Fibroblast of upper back skin (primary cell): ENCODE measurements around the gene KLHL8.
"Not testable (repeated sequence)": the region's sequence is repeated elsewhere in the genome, so short reads cannot be mapped to it uniquely, and the experiment has no call there.

ENCODE experiments used
- DNase-seq: peaks from one replicate; pipeline ENCODE4 v3.0.0-alpha.2; 2013

The KLHL8 gene

DNA sequence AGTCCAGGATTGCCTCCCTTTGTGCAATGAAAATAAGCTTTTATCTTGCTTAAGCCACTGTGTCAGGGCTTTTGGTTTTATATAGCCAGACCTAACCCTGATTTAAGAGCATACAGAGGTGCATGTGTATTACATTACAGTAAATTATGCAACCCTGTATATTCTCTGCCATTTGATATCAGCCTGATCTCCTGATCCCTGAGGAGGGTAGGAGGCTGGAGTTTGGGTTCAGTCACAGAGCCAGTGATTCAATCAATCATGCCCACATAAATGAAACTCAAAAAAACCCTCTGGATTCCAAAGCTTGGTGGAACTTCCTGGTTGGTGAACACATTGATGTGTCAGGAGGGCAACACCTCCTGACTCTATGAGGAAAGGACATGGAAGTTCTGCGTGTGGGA lies 7.3 kb upstream of the KLHL8 start:
- DNase-seq, result no peak

GRCh38 chr4:87225936-87226335 lies 5.5 kb upstream of the KLHL8 start:
- DNase-seq, result no peak

GRCh38 chr4:87224141-87224923 lies 3.9 kb upstream of the KLHL8 start:
- DNase-seq, result no peak

GRCh38 chr4:87219632-87220093 lies 755 bp downstream of the KLHL8 start:
- peak; percentile 34 for DNase-seq

DNA sequence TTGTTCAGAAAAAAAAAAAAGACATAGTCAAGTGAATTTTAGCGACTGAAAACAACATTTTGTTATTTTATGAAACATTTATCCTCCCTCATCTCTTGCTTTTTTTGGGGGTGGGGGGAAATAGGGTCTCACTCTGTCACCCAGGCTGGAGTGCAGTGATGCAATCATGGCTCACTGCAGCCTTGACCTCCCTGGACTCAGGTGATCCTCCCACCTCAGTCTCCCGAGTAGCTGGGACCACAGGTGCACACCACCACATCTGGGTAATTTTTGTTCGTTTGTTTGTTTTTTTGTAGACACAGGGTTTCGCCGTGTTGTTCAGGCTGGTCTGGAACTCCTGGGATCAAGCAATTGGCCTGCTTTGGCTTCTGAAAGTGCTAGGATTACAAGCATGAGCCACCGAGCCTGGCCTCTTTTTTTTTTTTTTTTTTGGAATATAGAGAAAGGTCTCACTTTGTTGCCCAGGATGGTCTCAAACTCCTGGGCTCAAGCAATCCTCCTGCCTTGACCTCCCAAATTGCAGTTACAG lies 3.1 kb downstream of the KLHL8 start:
- not testable (repeated sequence) for DNase-seq

DNA sequence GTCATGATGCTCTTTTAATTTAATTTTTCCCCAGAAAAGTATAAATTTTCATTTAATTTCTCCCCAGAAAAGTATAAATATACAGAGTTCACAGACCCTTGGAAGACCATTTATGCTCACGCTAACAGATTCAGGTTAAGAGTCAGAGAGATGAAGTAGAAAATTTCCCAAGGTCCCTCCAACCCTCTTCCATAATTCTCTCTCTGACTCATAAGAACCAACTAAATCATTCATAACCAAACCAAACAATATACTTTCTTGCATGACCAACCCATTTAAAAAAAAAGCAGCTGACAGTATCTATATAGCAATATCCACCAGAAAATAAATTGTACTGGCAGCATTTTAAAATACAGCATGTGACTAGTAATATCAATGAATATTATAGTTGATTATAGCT lies 3.9 kb downstream of the KLHL8 start:
- no peak for DNase-seq

GRCh38 chr4:87213421-87214075 lies 6.9 kb downstream of the KLHL8 start:
- DNase-seq, result peak; percentile 22

- DNase-seq, result no peak
These were observed 9.0 kb downstream of the KLHL8 start for GRCh38 chr4:87211249-87211952.

GRCh38 chr4:87209696-87210095 lies 10.7 kb downstream of the KLHL8 start:
- no peak for DNase-seq

DNA sequence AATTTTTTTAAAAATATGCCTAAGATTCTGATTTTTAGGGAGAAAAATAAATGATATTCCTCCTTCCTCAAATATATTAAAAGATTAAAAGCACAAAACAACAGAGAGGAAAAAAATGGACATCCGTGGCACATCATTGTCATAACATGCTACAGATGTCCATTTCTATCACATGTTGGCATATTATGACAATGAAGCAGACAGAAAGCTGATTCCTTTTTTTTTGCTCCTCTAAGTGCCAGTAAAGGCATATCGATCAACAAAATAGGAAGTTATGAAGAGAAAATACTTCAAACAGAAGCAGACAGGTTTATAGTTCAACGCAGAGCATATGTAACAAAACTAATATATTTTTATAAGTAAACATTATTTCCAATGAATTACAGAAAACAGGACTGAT lies 11.2 kb downstream of the KLHL8 start:
- no peak for DNase-seq

DNA sequence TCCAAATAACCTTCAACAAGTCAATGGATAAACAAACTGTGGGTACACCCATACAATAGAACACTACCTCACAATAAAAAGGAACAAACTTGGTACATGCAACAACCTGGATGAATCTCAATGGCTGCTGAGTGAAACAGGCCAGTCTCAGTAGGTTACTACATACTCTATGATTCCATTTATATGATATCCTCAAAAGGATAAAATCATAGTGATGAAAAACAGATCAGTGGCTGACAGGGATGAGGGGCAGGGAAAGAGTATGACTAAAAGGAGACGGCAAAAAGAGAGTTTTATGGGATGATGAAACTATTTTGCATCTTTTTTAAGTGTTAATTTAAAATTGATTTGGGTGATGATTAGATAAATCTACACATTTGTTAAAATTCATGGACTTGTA lies 15.9 kb downstream of the KLHL8 start:
- no peak for DNase-seq

GRCh38 chr4:87196927-87197326 lies 23.5 kb downstream of the KLHL8 start:
- DNase-seq, result no peak

- DNase-seq, result no peak
These were observed 24.3 kb downstream of the KLHL8 start for GRCh38 chr4:87196146-87196545.

DNA sequence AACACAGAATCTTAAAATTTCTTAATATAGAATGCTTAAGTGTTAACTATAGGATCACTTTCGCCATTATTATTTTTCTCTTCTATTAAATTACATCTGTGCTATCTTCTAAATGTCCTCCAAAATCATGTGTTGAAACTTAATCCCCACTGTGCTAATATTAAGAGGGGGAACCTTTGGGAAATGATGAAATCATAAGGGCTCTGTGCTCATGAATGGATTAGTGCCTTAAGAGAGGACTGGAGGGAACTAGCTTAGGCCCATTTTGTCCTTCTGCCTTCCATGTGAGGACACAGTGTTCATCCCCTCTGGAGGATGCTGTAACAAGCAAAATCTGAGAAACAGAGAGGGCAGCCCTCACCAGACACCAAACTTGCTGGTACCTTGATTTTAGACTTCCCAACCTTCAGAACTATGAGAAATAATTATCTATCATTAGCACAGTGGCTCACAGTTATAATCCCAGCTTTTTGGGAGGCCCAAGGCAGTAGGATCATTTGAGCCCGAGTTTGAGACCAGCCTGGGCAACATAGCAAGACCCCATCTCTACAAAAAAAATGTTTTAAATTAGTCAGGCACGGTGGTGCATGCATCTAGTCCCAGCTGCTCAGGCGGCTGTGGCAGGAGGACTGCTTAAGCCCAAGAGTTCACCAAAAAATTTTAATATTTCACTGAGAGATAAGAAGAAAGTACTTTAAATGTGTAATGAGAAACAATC lies 26.3 kb downstream of the KLHL8 start:
- no peak for DNase-seq

- DNase-seq, result peak; percentile 34
These were observed 28.1 kb downstream of the KLHL8 start for GRCh38 chr4:87192145-87192919.

DNA sequence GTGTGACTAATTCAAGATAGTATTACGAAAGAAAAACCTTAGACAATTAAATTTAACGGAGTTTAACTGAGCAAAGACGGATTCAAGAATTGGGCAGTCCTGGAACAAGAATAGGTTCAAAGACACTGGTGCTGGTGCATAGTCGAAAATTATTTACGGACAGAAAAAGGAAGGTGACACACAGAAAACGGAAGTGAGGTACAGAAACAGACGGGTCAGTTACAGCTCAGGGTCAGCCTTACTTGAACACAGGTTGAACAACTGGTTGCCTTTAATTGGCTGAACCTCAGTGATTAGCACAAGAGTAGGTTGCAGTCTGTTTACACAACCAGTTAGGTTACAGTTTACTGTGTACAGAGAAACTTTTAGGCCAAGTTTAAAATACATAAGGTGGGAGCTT lies 31.5 kb downstream of the KLHL8 start:
- no peak for DNase-seq

- DNase-seq, result peak; percentile 75
These were observed 32.4 kb downstream of the KLHL8 start for GRCh38 chr4:87188048-87188447.

DNA sequence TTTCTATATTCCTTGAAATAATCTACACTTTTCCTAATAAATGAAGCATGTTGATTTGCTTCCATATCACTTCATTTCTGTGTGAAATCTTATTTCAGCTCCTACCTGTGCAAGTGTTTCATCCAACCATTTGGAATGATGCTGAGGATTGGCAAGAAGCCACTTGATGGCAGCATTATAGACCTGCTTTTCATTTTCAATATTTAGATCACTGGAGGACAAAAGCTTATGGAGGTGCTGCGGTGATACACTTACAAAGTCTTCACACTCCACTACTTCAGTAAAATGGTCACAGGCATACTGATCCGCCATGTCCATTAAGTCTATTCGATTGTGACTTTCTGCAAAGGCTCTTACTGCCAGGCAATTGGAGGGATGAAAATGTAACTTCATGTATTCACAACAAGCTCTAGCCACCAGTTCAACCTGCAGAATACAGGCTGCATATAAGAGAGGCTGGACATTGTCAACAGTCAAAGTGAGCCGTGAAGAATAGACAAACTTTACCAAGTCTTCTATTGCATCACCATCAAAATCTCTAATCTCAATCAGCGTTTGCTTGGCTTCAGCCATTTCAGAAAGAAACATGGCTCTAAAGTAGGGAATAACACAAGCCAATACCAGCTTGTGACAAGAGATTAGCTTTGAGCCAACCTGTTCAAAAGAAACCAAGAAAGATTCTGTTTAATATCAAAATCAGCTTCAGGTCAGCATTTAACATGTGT lies 35.1 kb downstream of the KLHL8 start:
- DNase-seq, result no peak

GRCh38 chr4:87180767-87181166 lies 39.7 kb downstream of the KLHL8 start:
- peak; percentile 28 for DNase-seq

DNA sequence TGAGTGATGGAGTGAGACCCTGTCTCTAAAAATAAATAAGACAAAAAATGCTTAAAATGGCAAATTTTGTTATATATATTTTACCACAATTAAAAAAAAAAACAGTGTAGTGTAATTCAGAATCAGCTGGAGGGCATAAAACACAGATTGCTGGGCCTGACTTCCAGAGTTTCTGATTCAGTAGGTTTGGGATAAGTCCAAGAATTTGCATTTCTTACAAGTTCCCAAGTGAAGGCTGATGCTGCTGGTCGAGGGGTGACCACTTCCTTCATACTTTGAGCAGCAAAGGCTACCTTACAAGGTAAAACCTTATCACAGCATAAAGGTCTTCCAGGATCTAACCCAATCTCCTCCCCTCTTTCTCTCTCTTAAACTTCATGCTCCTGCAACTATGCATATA lies 40.7 kb downstream of the KLHL8 start:
- peak; percentile 53 for DNase-seq

DNA sequence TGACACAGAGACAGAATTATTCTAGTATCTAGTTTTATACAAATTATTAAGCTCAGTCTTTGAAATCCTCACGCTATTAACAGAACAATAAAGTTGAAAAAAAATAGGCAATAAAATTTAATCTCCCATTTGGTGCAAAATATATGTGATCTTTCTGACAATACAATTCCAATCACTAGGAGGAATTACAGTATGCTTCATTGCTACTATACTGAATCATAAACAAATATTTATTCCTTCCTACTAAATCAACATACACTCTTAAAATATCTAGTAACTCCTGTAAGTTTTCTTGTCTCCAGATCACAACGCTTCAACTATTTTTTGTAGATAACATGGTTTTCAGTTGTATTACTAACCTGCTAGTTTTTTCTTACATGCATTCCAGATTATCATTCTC lies 45.7 kb downstream of the KLHL8 start:
- DNase-seq, result no peak
